ENCODE measurements around the gene DYSF. TPM values are rescaled to one million over a fixed set of nuclear protein-coding genes. Genes with fewer than 3 reads are reported as not detected.

DYSF gene
- total RNA-seq, 1 donor from 2014 or later: 11.1 TPM

GRCh38 chr2:71634567-71634966 lies 181.2 kb downstream of the DYSF start:
- TF ChIP-seq CTCF (IDR thresholded peaks at IDR 0.05; ENCODE audit: partially characterized antibody, unreplicated experiment): no peak
- no peak for DNase-seq
- Mint-ChIP-seq H3K27ac (ENCODE audit: unreplicated experiment) (no peak overlapping the region), H3K4me3 (ENCODE audit: unreplicated experiment) (no peak overlapping the region), H3K9me3 (ENCODE audit: unreplicated experiment) (no peaks in the 10 kb centered on the region), H3K4me1 (ENCODE audit: low read depth, unreplicated experiment) (peaks cover under 1% of the 10 kb centered on the region), H3K27me3 (ENCODE audit: unreplicated experiment) (no peaks in the 10 kb centered on the region), H3K36me3 (ENCODE audit: unreplicated experiment) (no peaks in the 10 kb centered on the region)

GRCh38 chr2:71635798-71636197 lies 182.4 kb downstream of the DYSF start:
- H3K36me3 Mint-ChIP-seq (ENCODE audit: unreplicated experiment): no peaks in the 10 kb centered on the region
- H3K27me3 Mint-ChIP-seq (ENCODE audit: unreplicated experiment): no peaks in the 10 kb centered on the region
- no peak for DNase-seq
- no peak overlapping the region for H3K4me3 Mint-ChIP-seq (ENCODE audit: unreplicated experiment)
- TF ChIP-seq CTCF (IDR thresholded peaks at IDR 0.05; ENCODE audit: partially characterized antibody, unreplicated experiment): no peak
- H3K27ac Mint-ChIP-seq (ENCODE audit: unreplicated experiment): no peak overlapping the region
- peaks cover 12% of the 10 kb centered on the region for H3K4me1 Mint-ChIP-seq (ENCODE audit: low read depth, unreplicated experiment)
- H3K9me3 Mint-ChIP-seq (ENCODE audit: unreplicated experiment): peaks cover 2% of the 10 kb centered on the region

- Mint-ChIP-seq H3K27me3 (ENCODE audit: unreplicated experiment) (peaks cover 2% of the 10 kb centered on the region), H3K9me3 (ENCODE audit: unreplicated experiment) (peaks cover 2% of the 10 kb centered on the region), H3K4me1 (ENCODE audit: low read depth, unreplicated experiment) (peaks cover 13% of the 10 kb centered on the region), H3K4me3 (ENCODE audit: unreplicated experiment) (no peak overlapping the region), H3K27ac (ENCODE audit: unreplicated experiment) (no peak overlapping the region), H3K36me3 (ENCODE audit: unreplicated experiment) (no peaks in the 10 kb centered on the region)
- DNase-seq: no peak
- no peak for TF ChIP-seq CTCF (IDR thresholded peaks at IDR 0.05; ENCODE audit: partially characterized antibody, unreplicated experiment)
These were observed 183.8 kb downstream of the DYSF start for GRCh38 chr2:71637168-71637567.

- Mint-ChIP-seq H3K27me3 (ENCODE audit: unreplicated experiment) (peaks cover 2% of the 10 kb centered on the region), H3K27ac (ENCODE audit: unreplicated experiment) (no peak overlapping the region), H3K36me3 (ENCODE audit: unreplicated experiment) (no peaks in the 10 kb centered on the region), H3K9me3 (ENCODE audit: unreplicated experiment) (peaks cover 2% of the 10 kb centered on the region), H3K4me1 (ENCODE audit: low read depth, unreplicated experiment) (peaks cover 13% of the 10 kb centered on the region), H3K4me3 (ENCODE audit: unreplicated experiment) (no peak overlapping the region)
- no peak for DNase-seq
- TF ChIP-seq CTCF (IDR thresholded peaks at IDR 0.05; ENCODE audit: partially characterized antibody, unreplicated experiment): no peak
These were observed 184.4 kb downstream of the DYSF start for GRCh38 chr2:71637736-71638135.

- peaks cover 2% of the 10 kb centered on the region for H3K27me3 Mint-ChIP-seq (ENCODE audit: unreplicated experiment)
- H3K4me3 Mint-ChIP-seq (ENCODE audit: unreplicated experiment): no peak overlapping the region
- peaks cover 2% of the 10 kb centered on the region for H3K9me3 Mint-ChIP-seq (ENCODE audit: unreplicated experiment)
- peaks cover 13% of the 10 kb centered on the region for H3K4me1 Mint-ChIP-seq (ENCODE audit: low read depth, unreplicated experiment)
- no peak for DNase-seq
- H3K36me3 Mint-ChIP-seq (ENCODE audit: unreplicated experiment): no peaks in the 10 kb centered on the region
- no peak overlapping the region for H3K27ac Mint-ChIP-seq (ENCODE audit: unreplicated experiment)
- no peak for TF ChIP-seq CTCF (IDR thresholded peaks at IDR 0.05; ENCODE audit: partially characterized antibody, unreplicated experiment)
These were observed 186.4 kb downstream of the DYSF start for GRCh38 chr2:71639735-71640134.
